H9 (cell line): ENCODE measurements around the gene RBFA. TPM values are rescaled to one million over a fixed set of nuclear protein-coding genes. Genes with fewer than 3 reads are reported as not detected.
A peak's percentile ranks its signal among the peaks of the same experiment; 100 is the strongest.

Experiments
- DNase-seq: peaks from one replicate; pipeline ENCODE4 v3.0.0-alpha.2; 2017
- H2AFZ ChIP-seq: one replicate; pipeline ENCODE4 v1.6.1; 2013; ENCODE audit warnings: mild to moderate bottlenecking, low read length, control low read depth, moderate library complexity
- H2AK5ac ChIP-seq: 2 replicates; pipeline ENCODE4 v1.6.1; 2013; ENCODE audit warnings: low read length, control low read depth, mixed read lengths; ENCODE audit not compliant: insufficient read length
- H2BK120ac ChIP-seq: one replicate; pipeline ENCODE4 v1.6.1; 2013; ENCODE audit warnings: low read depth, mild to moderate bottlenecking, low read length, control low read depth, inconsistent platforms; ENCODE audit not compliant: poor library complexity, severe bottlenecking
- H2BK12ac ChIP-seq: 2 replicates; pipeline ENCODE4 v1.6.1; 2013; ENCODE audit warnings: low read length, control low read depth, mixed read lengths, low read depth; ENCODE audit not compliant: insufficient read length
- H2BK15ac ChIP-seq: 2 replicates; pipeline ENCODE4 v1.6.1; 2013; ENCODE audit warnings: low read depth, low read length, control low read depth
- H2BK20ac ChIP-seq: one replicate; pipeline ENCODE4 v1.6.1; 2013; ENCODE audit warnings: low read depth, mild to moderate bottlenecking, low read length, control low read depth, inconsistent platforms; ENCODE audit not compliant: poor library complexity, severe bottlenecking
- H2BK5ac ChIP-seq: 2 replicates; pipeline ENCODE4 v1.6.1; 2013; ENCODE audit warnings: low read length, control low read depth, mixed read lengths; ENCODE audit not compliant: insufficient read length
- H3K14ac ChIP-seq: 2 replicates; pipeline ENCODE4 v1.6.1; 2013; ENCODE audit warnings: low read length, control low read depth; ENCODE audit not compliant: insufficient read depth
- H3K18ac ChIP-seq: 2 replicates; pipeline ENCODE4 v1.6.1; 2013; ENCODE audit warnings: low read depth, mild to moderate bottlenecking, mixed read lengths, low read length, control low read depth; ENCODE audit not compliant: insufficient read length
- H3K23ac ChIP-seq: 2 replicates; pipeline ENCODE4 v1.6.1; 2013; ENCODE audit warnings: low read length, control low read depth, mixed read lengths, low read depth; ENCODE audit not compliant: insufficient read length
- H3K23me2 ChIP-seq: 2 replicates; pipeline ENCODE4 v1.6.1; 2013; ENCODE audit warnings: low read depth, mild to moderate bottlenecking, mixed read lengths, low read length, control low read depth; ENCODE audit not compliant: insufficient read length, poor library complexity, severe bottlenecking
- H3K27ac ChIP-seq: 2 replicates; pipeline ENCODE4 v1.5.1; 2013; ENCODE audit warnings: low read length, control low read depth, mixed read lengths, low read depth; ENCODE audit not compliant: insufficient read length
- H3K27me3 ChIP-seq: 2 replicates; pipeline ENCODE4 v1.6.1; 2013; ENCODE audit warnings: low read length, control low read depth, inconsistent platforms; ENCODE audit not compliant: insufficient read depth
- H3K4ac ChIP-seq: 2 replicates; pipeline ENCODE4 v1.6.1; 2013; ENCODE audit warnings: low read depth, mild to moderate bottlenecking, control low read depth, inconsistent platforms, low read length, moderate library complexity
- H3K4me1 ChIP-seq: 2 replicates; pipeline ENCODE4 v1.6.1; 2013; ENCODE audit warnings: low read length, control low read depth, inconsistent platforms; ENCODE audit not compliant: insufficient read depth
- H3K4me2 ChIP-seq: 2 replicates; pipeline ENCODE4 v1.6.1; 2013; ENCODE audit warnings: low read length, control low read depth, mixed read lengths; ENCODE audit not compliant: insufficient read length, insufficient read depth
- H3K56ac ChIP-seq: 2 replicates; pipeline ENCODE4 v1.6.1; 2013; ENCODE audit warnings: low read depth, mild to moderate bottlenecking, mixed read lengths, low read length, control low read depth; ENCODE audit not compliant: insufficient read length
- H3K79me1 ChIP-seq: 2 replicates; pipeline ENCODE4 v1.6.1; 2013; ENCODE audit warnings: low read depth, mild to moderate bottlenecking, moderate library complexity, low read length, control low read depth, inconsistent platforms; ENCODE audit not compliant: insufficient read depth, poor library complexity, severe bottlenecking
- H3K79me2 ChIP-seq: 2 replicates; pipeline ENCODE4 v1.6.1; 2013; ENCODE audit warnings: low read length, control low read depth, inconsistent platforms; ENCODE audit not compliant: insufficient read depth
- H3K9ac ChIP-seq: 2 replicates; pipeline ENCODE4 v1.6.1; 2013; ENCODE audit warnings: low read length, control low read depth, mixed read lengths; ENCODE audit not compliant: insufficient read length; ENCODE audit errors: extremely low read depth
- H3K9me3 ChIP-seq: one replicate; pipeline ENCODE4 v1.6.1; 2013; ENCODE audit warnings: low read depth, low read length, inconsistent platforms; ENCODE audit not compliant: control insufficient read depth
- H3T11ph ChIP-seq: one replicate; pipeline ENCODE4 v1.6.1; 2013; ENCODE audit warnings: mild to moderate bottlenecking, low read length, control low read depth, inconsistent platforms
- H4K20me1 ChIP-seq: one replicate; pipeline ENCODE4 v1.6.1; 2013; ENCODE audit not compliant: control insufficient read depth, insufficient read length, insufficient read depth
- H4K5ac ChIP-seq: 2 replicates; pipeline ENCODE4 v1.6.1; 2013; ENCODE audit warnings: low read depth, mild to moderate bottlenecking, mixed read lengths, low read length, control low read depth; ENCODE audit not compliant: insufficient read length
- H4K8ac ChIP-seq: replicated peaks from 2 replicates; pipeline ENCODE4 v1.6.1; 2013; ENCODE audit warnings: low read length, control low read depth, mixed read lengths, low read depth; ENCODE audit not compliant: insufficient read length
- H4K91ac ChIP-seq: 2 replicates; pipeline ENCODE4 v1.6.1; 2013; ENCODE audit warnings: low read depth, mild to moderate bottlenecking, moderate library complexity, mixed read lengths, low read length, control low read depth; ENCODE audit not compliant: insufficient read length
- H3K27ac Mint-ChIP-seq, 3 experiments: 2 replicates in 2 of 3; 3 replicates in 1 of 3; pipeline ENCODE4 v1.8.0; 2020 to 2021; ENCODE audit warnings: mixed read lengths in 3 of 3, mild to moderate bottlenecking in 1 of 3, moderate library complexity in 1 of 3
- H3K27me3 Mint-ChIP-seq: 2 replicates; pipeline ENCODE4 v1.8.0; 2021; ENCODE audit warnings: low read depth, mild to moderate bottlenecking, moderate library complexity, mixed read lengths
- H3K36me3 Mint-ChIP-seq, 3 experiments: 2 replicates in 2 of 3; 3 replicates in 1 of 3; pipeline ENCODE4 v1.8.0; 2020 to 2021; ENCODE audit warnings: low read depth in 3 of 3, mixed read lengths in 3 of 3; ENCODE audit not compliant: insufficient read depth in 1 of 3
- H3K4me1 Mint-ChIP-seq, 2 experiments: 2 replicates each; pipeline ENCODE4 v1.8.0; 2020; ENCODE audit warnings: mixed read lengths in 2 of 2
- H3K4me3 Mint-ChIP-seq, 2 experiments: 2 replicates in 1 of 2; 3 replicates in 1 of 2; pipeline ENCODE4 v1.8.0; 2020 to 2021; ENCODE audit warnings: mild to moderate bottlenecking in 2 of 2, mixed read lengths in 2 of 2, moderate library complexity in 1 of 2
- H3K9me3 Mint-ChIP-seq, 2 experiments: 2 replicates in 1 of 2; 3 replicates in 1 of 2; pipeline ENCODE4 v1.8.0; 2020; ENCODE audit warnings: mild to moderate bottlenecking in 2 of 2, mixed read lengths in 2 of 2, moderate library complexity in 1 of 2
- CTCF ChIP-seq: fragments of 200-600 bp; sonication (generic); conservative IDR thresholded peaks from 3 replicates; pipeline ENCODE4 v1.8.0; 2021; ENCODE audit warnings: antibody characterized with exemption, mild to moderate bottlenecking
- WGBS: extraction: QIAGEN DNeasy Blood & Tissue Kit; methylation state at CpG from one replicate; pipeline ENCODE4 v1.1.7; 2013; ENCODE audit warnings: missing lambda C conversion rate, low lambda C conversion rate, mixed read lengths; ENCODE audit not compliant: insufficient read length; ENCODE audit errors: extremely low coverage; 5-methylcytosine and 5-hydroxymethylcytosine counted together
- long read RNA-seq: library from polyadenylated mRNA; unstranded; transcript quantifications from one replicate; pipeline ENCODE4 v2.0.0, GENCODE V29; 2020
- total RNA-seq: library from RNA; stranded (reverse); gene quantifications from 2 replicates; pipeline ENCODE4 v1.2.1, GENCODE V29; 2021

Gene RBFA, protein sequence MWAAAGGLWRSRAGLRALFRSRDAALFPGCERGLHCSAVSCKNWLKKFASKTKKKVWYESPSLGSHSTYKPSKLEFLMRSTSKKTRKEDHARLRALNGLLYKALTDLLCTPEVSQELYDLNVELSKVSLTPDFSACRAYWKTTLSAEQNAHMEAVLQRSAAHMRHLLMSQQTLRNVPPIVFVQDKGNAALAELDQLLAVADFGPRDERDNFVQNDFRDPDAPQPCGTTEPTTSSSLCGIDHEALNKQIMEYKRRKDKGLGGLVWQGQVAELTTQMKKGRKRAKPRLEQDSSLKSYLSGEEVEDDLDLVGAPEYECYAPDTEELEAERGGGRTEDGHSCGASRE
- total RNA-seq: 39.4 and 42.5 TPM in 2 replicates
- long read RNA-seq, transcript RBFA-201 (6 exons, 1,219 nt): minor isoform, 8 of 226 reads
- long read RNA-seq, transcript RBFA-202 (7 exons, 1,407 nt): major isoform, 187 of 226 reads
- long read RNA-seq, partial matches to known transcripts: 8 of 226 reads
- long read RNA-seq, other reads (novel, unspliced or antisense): 23 of 226 reads

DNA sequence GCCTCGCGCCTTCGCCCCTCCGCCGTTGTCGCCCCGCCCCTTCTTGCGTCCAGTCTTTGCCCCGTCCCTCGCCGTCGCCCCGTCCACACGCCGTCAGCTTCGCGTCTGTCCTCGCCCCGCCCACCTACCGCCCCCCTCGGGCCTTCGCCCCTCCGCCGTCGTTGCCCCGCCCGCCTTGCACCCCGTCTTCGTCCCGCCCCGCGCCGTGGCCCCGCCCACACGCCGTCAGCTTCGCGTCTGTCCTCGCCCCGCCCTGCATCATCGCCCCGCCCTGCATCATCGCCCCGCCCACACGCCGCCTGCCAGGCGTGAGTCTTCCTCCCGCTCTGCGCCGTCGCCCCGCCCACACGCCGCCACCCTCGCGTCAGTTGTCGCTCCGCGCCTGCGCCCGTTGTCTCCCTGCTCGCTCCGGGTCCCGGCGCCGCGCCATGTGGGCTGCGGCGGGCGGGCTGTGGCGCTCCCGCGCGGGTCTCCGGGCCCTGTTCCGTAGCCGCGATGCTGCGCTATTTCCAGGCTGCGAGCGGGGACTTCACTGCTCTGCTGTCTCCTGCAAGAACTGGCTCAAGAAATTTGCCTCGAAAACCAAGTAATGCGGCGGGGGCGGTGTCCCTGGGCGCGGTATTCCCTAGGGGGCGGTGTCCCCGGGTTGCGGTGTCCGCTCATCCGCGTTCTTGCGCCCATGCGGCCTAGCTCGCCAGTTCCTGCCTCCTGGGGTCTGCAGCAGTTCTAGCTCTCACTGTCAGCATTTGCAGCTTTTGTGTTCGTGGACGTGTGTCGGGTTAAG lies at the start of gene RBFA:
Gene RBFA (plus strand): TSS at position 367 of the 784 bp plus-strand sequence. CDS start 62 bp downstream, at position 429.
- no peak within 1 kb of the TSS for H2BK20ac ChIP-seq
- H4K5ac ChIP-seq: no peak within 1 kb of the TSS
- no peak within 1 kb of the TSS for H2AK5ac ChIP-seq
- no peak within 1 kb of the TSS for H4K91ac ChIP-seq
- H3K4ac ChIP-seq: no peak within 1 kb of the TSS
- H3K9ac ChIP-seq: peak within 1 kb of the TSS; percentile 57
- H3K79me1 ChIP-seq: no peaks in the 10 kb centered on the region
- no peak within 1 kb of the TSS for H3T11ph ChIP-seq
- DNase-seq: no peak
- H2BK12ac ChIP-seq: no peak within 1 kb of the TSS
- no peaks in the 10 kb centered on the region for H3K9me3 ChIP-seq
- Mint-ChIP-seq H3K9me3 (peaks cover 0 to 5% of the 10 kb centered on the region in 2 experiments; a peak in 3 of 5 replicates), H3K4me1 (peaks cover 28 to 33% of the 10 kb centered on the region in 2 experiments), H3K27me3 (peaks cover 4% of the 10 kb centered on the region), H3K27ac (peak within 1 kb of the TSS; percentile 83 to 95 (median 88); a peak in 5 of 7 replicates), H3K4me3 (peak within 1 kb of the TSS; percentile 82 to 93), H3K36me3 (peaks cover 11 to 18% (median 14%) of the 10 kb centered on the region in 3 experiments)
- H3K27ac ChIP-seq: no peak within 1 kb of the TSS
- no peak within 1 kb of the TSS for H3K23ac ChIP-seq
- H4K8ac ChIP-seq: no peak within 1 kb of the TSS
- no peaks in the 10 kb centered on the region for H4K20me1 ChIP-seq
- H3K27me3 ChIP-seq: no peaks in the 10 kb centered on the region
- peak; percentile 65 for TF ChIP-seq CTCF
- no CpG with 5 or more reads among the region's 99 CpGs for WGBS
- H3K18ac ChIP-seq: peak within 1 kb of the TSS; percentile 56
- H2BK5ac ChIP-seq: no peak within 1 kb of the TSS
- H2BK120ac ChIP-seq: no peak within 1 kb of the TSS
- H3K79me2 ChIP-seq: peaks cover 5% of the 10 kb centered on the region; the same call in 1 of the 2 replicates
- H3K56ac ChIP-seq: no peak within 1 kb of the TSS
- no peak within 1 kb of the TSS for H2AFZ ChIP-seq
- H3K23me2 ChIP-seq: peaks cover 3% of the 10 kb centered on the region
- H2BK15ac ChIP-seq: no peak within 1 kb of the TSS
- peak within 1 kb of the TSS; percentile 88 for H3K14ac ChIP-seq
- peak within 1 kb of the TSS; percentile 95 for H3K4me2 ChIP-seq
- peaks cover 5% of the 10 kb centered on the region for H3K4me1 ChIP-seq
